ENCODE data around the gene PAPPA2.

PAPPA2 gene

GRCh38 chr1:176692988-176693696, 230.2 kb downstream of the PAPPA2 start:
- 90% methylated on average over 3 of the region's 6 CpGs; no CpG with 5 or more reads in 1 of the 2 experiments for WGBS, 2 experiments (ENCODE audit: insufficient coverage in 2 of 2)
- Histone ChIP-seq H3K4me1 (ENCODE audit: control insufficient read depth, insufficient read depth, low read length, poor library complexity, severe bottlenecking) (no peaks in the 10 kb centered on the region), H3K9me3 (ENCODE audit: control insufficient read depth, low read length) (no peaks in the 10 kb centered on the region), H3K4me3 (ENCODE audit: extremely low read depth, insufficient read depth, low read length, poor library complexity, severe bottlenecking) (no peak overlapping the region), H3K36me3 (ENCODE audit: control insufficient read depth, insufficient read depth, low read length) (no peaks in the 10 kb centered on the region), H3K27ac (ENCODE audit: low read depth, low read length, severe bottlenecking) (no peak overlapping the region)

- no peaks in the 10 kb centered on the region for H3K4me1 ChIP-seq (ENCODE audit: control insufficient read depth, insufficient read depth, low read length, poor library complexity, severe bottlenecking)
- H3K9me3 ChIP-seq (ENCODE audit: control insufficient read depth, low read length) = no peaks in the 10 kb centered on the region
- H3K27ac ChIP-seq (ENCODE audit: low read depth, low read length, severe bottlenecking) = no peak overlapping the region
- no peaks in the 10 kb centered on the region for H3K36me3 ChIP-seq (ENCODE audit: control insufficient read depth, insufficient read depth, low read length)
- 85 to 87% methylated on average over 9 to 10 of the region's 11 CpGs for WGBS, 2 experiments (ENCODE audit: insufficient coverage in 2 of 2)
- no peak overlapping the region for H3K4me3 ChIP-seq (ENCODE audit: extremely low read depth, insufficient read depth, low read length, poor library complexity, severe bottlenecking)
Observed at GRCh38 chr1:176693697-176694329, 230.8 kb downstream of the PAPPA2 start.

- Histone ChIP-seq H3K36me3 (ENCODE audit: control insufficient read depth, insufficient read depth, low read length) (no peaks in the 10 kb centered on the region), H3K27ac (ENCODE audit: low read depth, low read length, severe bottlenecking) (no peak overlapping the region), H3K9me3 (ENCODE audit: control insufficient read depth, low read length) (no peaks in the 10 kb centered on the region), H3K4me1 (ENCODE audit: control insufficient read depth, insufficient read depth, low read length, poor library complexity, severe bottlenecking) (no peaks in the 10 kb centered on the region), H3K4me3 (ENCODE audit: extremely low read depth, insufficient read depth, low read length, poor library complexity, severe bottlenecking) (no peak overlapping the region)
- WGBS, 2 experiments (ENCODE audit: insufficient coverage in 2 of 2) = 62 to 86% methylated on average over 1 of the region's 2 CpGs
Observed at GRCh38 chr1:176694713-176695112, 231.7 kb downstream of the PAPPA2 start.

- no peak overlapping the region for H3K4me3 ChIP-seq (ENCODE audit: extremely low read depth, insufficient read depth, low read length, poor library complexity, severe bottlenecking)
- no peaks in the 10 kb centered on the region for H3K36me3 ChIP-seq (ENCODE audit: control insufficient read depth, insufficient read depth, low read length)
- no peaks in the 10 kb centered on the region for H3K9me3 ChIP-seq (ENCODE audit: control insufficient read depth, low read length)
- no peak overlapping the region for H3K27ac ChIP-seq (ENCODE audit: low read depth, low read length, severe bottlenecking)
- H3K4me1 ChIP-seq (ENCODE audit: control insufficient read depth, insufficient read depth, low read length, poor library complexity, severe bottlenecking) = no peaks in the 10 kb centered on the region
- WGBS, 2 experiments (ENCODE audit: insufficient coverage in 2 of 2) = 83 to 100% methylated on average over 1 to 2 of the region's 5 CpGs
Observed at GRCh38 chr1:176696109-176696508, 233.1 kb downstream of the PAPPA2 start.

- no peaks in the 10 kb centered on the region for H3K36me3 ChIP-seq (ENCODE audit: control insufficient read depth, insufficient read depth, low read length)
- no peak overlapping the region for H3K27ac ChIP-seq (ENCODE audit: low read depth, low read length, severe bottlenecking)
- H3K4me3 ChIP-seq (ENCODE audit: extremely low read depth, insufficient read depth, low read length, poor library complexity, severe bottlenecking) = no peak overlapping the region
- 92% methylated on average over 1 of the region's 1 CpG; no CpG with 5 or more reads in 1 of the 2 experiments for WGBS, 2 experiments (ENCODE audit: insufficient coverage in 2 of 2)
- H3K4me1 ChIP-seq (ENCODE audit: control insufficient read depth, insufficient read depth, low read length, poor library complexity, severe bottlenecking) = no peaks in the 10 kb centered on the region
- H3K9me3 ChIP-seq (ENCODE audit: control insufficient read depth, low read length) = no peaks in the 10 kb centered on the region
Observed at GRCh38 chr1:176696689-176697088, 233.7 kb downstream of the PAPPA2 start.

GRCh38 chr1:176699821-176700220, 236.8 kb downstream of the PAPPA2 start:
- Histone ChIP-seq H3K9me3 (ENCODE audit: control insufficient read depth, low read length) (no peaks in the 10 kb centered on the region), H3K36me3 (ENCODE audit: control insufficient read depth, insufficient read depth, low read length) (no peaks in the 10 kb centered on the region), H3K27ac (ENCODE audit: low read depth, low read length, severe bottlenecking) (no peak overlapping the region), H3K4me1 (ENCODE audit: control insufficient read depth, insufficient read depth, low read length, poor library complexity, severe bottlenecking) (no peaks in the 10 kb centered on the region), H3K4me3 (ENCODE audit: extremely low read depth, insufficient read depth, low read length, poor library complexity, severe bottlenecking) (no peak overlapping the region)
- WGBS, 2 experiments (ENCODE audit: insufficient coverage in 2 of 2) = 86% methylated on average over 2 of the region's 2 CpGs; no CpG with 5 or more reads in 1 of the 2 experiments

GRCh38 chr1:176701151-176701866, 238.3 kb downstream of the PAPPA2 start:
- Histone ChIP-seq H3K9me3 (ENCODE audit: control insufficient read depth, low read length) (no peaks in the 10 kb centered on the region), H3K4me3 (ENCODE audit: extremely low read depth, insufficient read depth, low read length, poor library complexity, severe bottlenecking) (no peak overlapping the region), H3K27ac (ENCODE audit: low read depth, low read length, severe bottlenecking) (no peak overlapping the region), H3K36me3 (ENCODE audit: control insufficient read depth, insufficient read depth, low read length) (no peaks in the 10 kb centered on the region), H3K4me1 (ENCODE audit: control insufficient read depth, insufficient read depth, low read length, poor library complexity, severe bottlenecking) (no peaks in the 10 kb centered on the region)
- 69 to 75% methylated on average over 2 to 3 of the region's 3 CpGs for WGBS, 2 experiments (ENCODE audit: insufficient coverage in 2 of 2)

- 73 to 100% methylated on average over 1 to 2 of the region's 3 CpGs for WGBS, 2 experiments (ENCODE audit: insufficient coverage in 2 of 2)
- Histone ChIP-seq H3K4me1 (ENCODE audit: control insufficient read depth, insufficient read depth, low read length, poor library complexity, severe bottlenecking) (no peaks in the 10 kb centered on the region), H3K27ac (ENCODE audit: low read depth, low read length, severe bottlenecking) (no peak overlapping the region), H3K9me3 (ENCODE audit: control insufficient read depth, low read length) (no peaks in the 10 kb centered on the region), H3K36me3 (ENCODE audit: control insufficient read depth, insufficient read depth, low read length) (no peaks in the 10 kb centered on the region), H3K4me3 (ENCODE audit: extremely low read depth, insufficient read depth, low read length, poor library complexity, severe bottlenecking) (no peak overlapping the region)
Observed at GRCh38 chr1:176702901-176703300, 239.9 kb downstream of the PAPPA2 start.

- H3K4me1 ChIP-seq (ENCODE audit: control insufficient read depth, insufficient read depth, low read length, poor library complexity, severe bottlenecking) = no peaks in the 10 kb centered on the region
- no peaks in the 10 kb centered on the region for H3K9me3 ChIP-seq (ENCODE audit: control insufficient read depth, low read length)
- H3K36me3 ChIP-seq (ENCODE audit: control insufficient read depth, insufficient read depth, low read length) = no peaks in the 10 kb centered on the region
- no peak overlapping the region for H3K4me3 ChIP-seq (ENCODE audit: extremely low read depth, insufficient read depth, low read length, poor library complexity, severe bottlenecking)
- no CpG with 5 or more reads among the region's 1 CpG for WGBS, 2 experiments (ENCODE audit: insufficient coverage in 2 of 2)
- H3K27ac ChIP-seq (ENCODE audit: low read depth, low read length, severe bottlenecking) = no peak overlapping the region
Observed at GRCh38 chr1:176705585-176705984, 242.6 kb downstream of the PAPPA2 start.

GRCh38 chr1:176717066-176717750, 254.2 kb downstream of the PAPPA2 start:
- no peaks in the 10 kb centered on the region for H3K36me3 ChIP-seq (ENCODE audit: control insufficient read depth, insufficient read depth, low read length)
- no peak overlapping the region for H3K27ac ChIP-seq (ENCODE audit: low read depth, low read length, severe bottlenecking)
- WGBS, 2 experiments (ENCODE audit: insufficient coverage in 2 of 2) = no CpG with 5 or more reads among the region's 2 CpGs
- no peaks in the 10 kb centered on the region for H3K9me3 ChIP-seq (ENCODE audit: control insufficient read depth, low read length)
- no peak overlapping the region for H3K4me3 ChIP-seq (ENCODE audit: extremely low read depth, insufficient read depth, low read length, poor library complexity, severe bottlenecking)
- no peaks in the 10 kb centered on the region for H3K4me1 ChIP-seq (ENCODE audit: control insufficient read depth, insufficient read depth, low read length, poor library complexity, severe bottlenecking)

Measured in mesodermal cell (in vitro differentiated cells).